Keratinocyte (primary cell): ENCODE data around the gene CBFA2T3. TPM values are rescaled to one million over a fixed set of nuclear protein-coding genes. Genes with fewer than 3 reads are reported as not detected.

ENCODE experiments used
- DNase-seq: peaks from one replicate; pipeline ENCODE4 v3.0.0-alpha.2; 2011; ENCODE audit warnings: low read depth, missing footprints, low spot score
- FAIRE-seq: peaks from 2 replicates; lab custom pipeline; 2011; peaks lifted over from hg19 to GRCh38; lab: Jason Lieb, UNC
- H2AFZ ChIP-seq: 2 replicates; pipeline ENCODE4 v1.6.0; 2012; ENCODE audit warnings: low read length, control low read depth, inconsistent platforms; ENCODE audit not compliant: control insufficient read depth
- H3K27ac ChIP-seq: 2 replicates; pipeline ENCODE4 v1.5.1; 2011; ENCODE audit warnings: low read length; ENCODE audit not compliant: control insufficient read depth, insufficient read depth
- H3K27me3 ChIP-seq: 3 replicates; pipeline ENCODE4 v1.6.0; 2011; ENCODE audit warnings: low read length; ENCODE audit not compliant: control insufficient read depth, insufficient read depth; ENCODE audit errors: extremely low read depth
- H3K36me3 ChIP-seq, 2 experiments: 2 replicates in 1 of 2; 3 replicates in 1 of 2; pipeline ENCODE4 v1.5.1; 2011; ENCODE audit warnings: low read length in 2 of 2, mild to moderate bottlenecking in 1 of 2; ENCODE audit not compliant: control insufficient read depth in 2 of 2, insufficient read depth in 2 of 2; ENCODE audit errors: extremely low read depth in 1 of 2
- H3K4me1 ChIP-seq: 3 replicates; pipeline ENCODE4 v1.5.1; 2011; ENCODE audit warnings: low read length; ENCODE audit not compliant: control insufficient read depth, insufficient read depth; ENCODE audit errors: extremely low read depth
- H3K4me2 ChIP-seq: 3 replicates; pipeline ENCODE4 v1.6.0; 2011; ENCODE audit warnings: low read depth, low read length; ENCODE audit not compliant: control insufficient read depth, insufficient read depth; ENCODE audit errors: extremely low read depth
- H3K4me3 ChIP-seq, 3 experiments: fragments of 200-600 bp in 1 of 3; sonication (generic) in 1 of 3; 2 replicates in 2 of 3; 3 replicates in 1 of 3; pipeline ENCODE4 v1.5.1; 2011 to 2016; ENCODE audit warnings: low read length in 3 of 3, mild to moderate bottlenecking in 3 of 3, control low read depth in 2 of 3, inconsistent platforms in 1 of 3, low read depth in 1 of 3, mixed read lengths in 1 of 3, mixed run types in 1 of 3, moderate library complexity in 1 of 3; ENCODE audit not compliant: control insufficient read depth in 2 of 3, insufficient read depth in 2 of 3; ENCODE audit errors: extremely low read depth in 1 of 3
- H3K79me2 ChIP-seq: 2 replicates; pipeline ENCODE4 v1.6.0; 2012; ENCODE audit warnings: low read length; ENCODE audit not compliant: control insufficient read depth, insufficient read depth
- H3K9ac ChIP-seq: 3 replicates; pipeline ENCODE4 v1.6.0; 2011; ENCODE audit warnings: low read length; ENCODE audit not compliant: control insufficient read depth, insufficient read depth; ENCODE audit errors: extremely low read depth
- H3K9me1 ChIP-seq: 3 replicates; pipeline ENCODE4 v1.6.0; 2011; ENCODE audit warnings: low read length; ENCODE audit not compliant: control insufficient read depth, insufficient read depth; ENCODE audit errors: extremely low read depth
- H3K9me3 ChIP-seq: 2 replicates; pipeline ENCODE4 v1.5.1; 2012; ENCODE audit warnings: low read depth, low read length; ENCODE audit not compliant: control insufficient read depth
- H4K20me1 ChIP-seq: 3 replicates; pipeline ENCODE4 v1.6.0; 2011; ENCODE audit warnings: low read length; ENCODE audit not compliant: control insufficient read depth, insufficient read depth; ENCODE audit errors: extremely low read depth
- CTCF ChIP-seq, 3 experiments: IDR thresholded peaks in 1 of 3; conservative IDR thresholded peaks in 1 of 3; optimal IDR thresholded peaks in 1 of 3; 2 replicates in 2 of 3; 3 replicates in 1 of 3; pipeline versions ENCODE3 to v1.5.1; 2011; ENCODE audit warnings: low read length in 3 of 3, mild to moderate bottlenecking in 3 of 3, moderate library complexity in 2 of 3, control low read depth in 1 of 3, inconsistent platforms in 1 of 3; ENCODE audit not compliant: insufficient read depth in 2 of 3; ENCODE audit errors: extremely low read depth in 1 of 3
- EZH2 ChIP-seq: IDR thresholded peaks from one replicate; pipeline ENCODE4 v1.6.1; 2012; ENCODE audit warnings: inconsistent platforms, mild to moderate bottlenecking, low read length, moderate library complexity
- dilution Hi-C: fragments of 300-500 bp; cut with MboI; formaldehyde crosslinking; loops from one replicate; pipeline ENCODE4 v1.7.0; 2020; ENCODE audit warnings: low sequenced_read_pairs; ENCODE audit not compliant: extremely low pct_ligation_motif_present
- polyA plus RNA-seq, 5 experiments: library from polyadenylated mRNA; depleted of rRNA in 3 of 5; stranded (reverse) in 3 of 5; stranded (forward) in 1 of 5; unstranded in 1 of 5; fragments of >200 nt; gene quantifications; 1 replicate in 1 of 5; 2 replicates in 3 of 5; 3 replicates in 1 of 5; pipeline versions ENCODE4 v1.2.1 to v1.2.3, GENCODE V29; 2011 to 2012; ENCODE audit warnings: missing spikeins in 2 of 5, low read depth in 1 of 5, low replicate concordance in 1 of 5

CBFA2T3 gene
- polyA plus RNA-seq, 1 donor (not counting 4 experiments of a cell fraction or from before 2014, with no cell fraction given): 0.08 TPM

GRCh38 chr16:88970050-88970449 is 7.0 kb downstream of the CBFA2T3 start:
- H4K20me1 ChIP-seq: no peaks in the 10 kb centered on the region
- H3K9ac ChIP-seq: no peak overlapping the region
- no peak for FAIRE-seq
- TF ChIP-seq CTCF (optimal IDR thresholded peaks at IDR 0.05 in 1 of 3, IDR thresholded peaks at IDR 0.05 in 1 of 3, conservative IDR thresholded peaks at IDR 0.05 in 1 of 3; ENCODE audit: extremely low read depth in 1 of 3, insufficient read depth in 2 of 3, low read length in 3 of 3) (no peak), EZH2 (no peak)
- dilution Hi-C loops: no loop called here
- no peaks in the 10 kb centered on the region for H3K79me2 ChIP-seq
- no peak overlapping the region for H2AFZ ChIP-seq
- H3K9me3 ChIP-seq: no peaks in the 10 kb centered on the region
- H3K9me1 ChIP-seq: no peaks in the 10 kb centered on the region
- H3K36me3 ChIP-seq: no peaks in the 10 kb centered on the region
- no peak overlapping the region for H3K4me3 ChIP-seq
- H3K27me3 ChIP-seq: peaks cover 53% of the 10 kb centered on the region
- H3K4me2 ChIP-seq: no peak overlapping the region
- H3K27ac ChIP-seq: no peak overlapping the region
- H3K4me1 ChIP-seq: no peaks in the 10 kb centered on the region
- no peak for DNase-seq

GRCh38 chr16:88969361-88969831 is 7.6 kb downstream of the CBFA2T3 start:
- FAIRE-seq (no peak), DNase-seq (no peak)
- Histone ChIP-seq H3K4me1 (no peaks in the 10 kb centered on the region), H3K27ac (no peak overlapping the region), H2AFZ (no peak overlapping the region), H3K9ac (no peak overlapping the region), H3K9me1 (no peaks in the 10 kb centered on the region), H3K4me3 (no peak overlapping the region), H3K9me3 (no peaks in the 10 kb centered on the region), H3K4me2 (no peak overlapping the region), H3K27me3 (peaks cover 47% of the 10 kb centered on the region), H3K36me3 (no peaks in the 10 kb centered on the region), H3K79me2 (no peaks in the 10 kb centered on the region), H4K20me1 (no peaks in the 10 kb centered on the region)
- dilution Hi-C loops: no loop called here
- TF ChIP-seq CTCF (optimal IDR thresholded peaks at IDR 0.05 in 1 of 3, IDR thresholded peaks at IDR 0.05 in 1 of 3, conservative IDR thresholded peaks at IDR 0.05 in 1 of 3; ENCODE audit: extremely low read depth in 1 of 3, insufficient read depth in 2 of 3, low read length in 3 of 3) (no peak), EZH2 (no peak)
